Activated gamma-delta T cell (primary cell): ENCODE results near the gene CCDC57.
"Not testable (repeated sequence)": the region's sequence is repeated elsewhere in the genome, so short reads cannot be mapped to it uniquely, and the experiment has no call there.

ENCODE experiments used
- DNase-seq: peaks from one replicate; lab custom pipeline; 2025; lab: John Stamatoyannopoulos, UW

CCDC57 gene

GRCh38 chr17:82223517-82223916 is 10.9 kb upstream of the CCDC57 start:
- no peak for DNase-seq

- no peak for DNase-seq
Observed at GRCh38 chr17:82222816-82223215, 10.2 kb upstream of the CCDC57 start.

GRCh38 chr17:82221341-82221902 is 8.8 kb upstream of the CCDC57 start:
- DNase-seq, result no peak

GRCh38 chr17:82219753-82220709 is 7.4 kb upstream of the CCDC57 start:
- DNase-seq, result no peak

- no peak for DNase-seq
Observed at GRCh38 chr17:82219083-82219482, 6.4 kb upstream of the CCDC57 start.

GRCh38 chr17:82218349-82219075 is 5.9 kb upstream of the CCDC57 start:
- DNase-seq, result no peak

GRCh38 chr17:82217530-82218204 is 5.0 kb upstream of the CCDC57 start:
- DNase-seq, result no peak

- no peak for DNase-seq
Observed at GRCh38 chr17:82217120-82217529, 4.5 kb upstream of the CCDC57 start.

GRCh38 chr17:82216301-82217119 is 3.9 kb upstream of the CCDC57 start:
- no peak for DNase-seq

GRCh38 chr17:82215972-82216300 is 3.3 kb upstream of the CCDC57 start:
- DNase-seq, result no peak

GRCh38 chr17:82215095-82215971 is 2.7 kb upstream of the CCDC57 start:
- no peak for DNase-seq

GRCh38 chr17:82214012-82214628 is 1.5 kb upstream of the CCDC57 start:
- no peak for DNase-seq

- DNase-seq, result no peak
Observed at GRCh38 chr17:82213251-82214011, 789 bp upstream of the CCDC57 start.

GRCh38 chr17:82210655-82211054 is 2.0 kb downstream of the CCDC57 start:
- not testable (repeated sequence) for DNase-seq

- peak; percentile 40 for DNase-seq
Observed at GRCh38 chr17:82205720-82206508, 6.7 kb downstream of the CCDC57 start.

GRCh38 chr17:82204831-82205719 is 7.6 kb downstream of the CCDC57 start:
- no peak for DNase-seq

- no peak for DNase-seq
Observed at GRCh38 chr17:82203920-82204319, 8.7 kb downstream of the CCDC57 start.
